Activated CD8-positive, alpha-beta memory T cell treated with anti-CD3 and anti-CD28 coated beads for 36 hours (primary cell): ENCODE data around the gene GDF7. TPM values are rescaled to one million over a fixed set of nuclear protein-coding genes. Genes with fewer than 3 reads are reported as not detected.

Experiments used
- CTCF ChIA-PET: fragments of 350-600 bp; sonication (Branson Sonifier 250); formaldehyde crosslinking; loops from one replicate; lab custom pipeline; 2021; ENCODE audit warnings: antibody characterized with exemption; lab: Charles Lee
- POLR2A ChIA-PET: fragments of 350-600 bp; sonication (Branson Sonifier 250); formaldehyde crosslinking; loops from one replicate; lab custom pipeline; 2021; ENCODE audit warnings: antibody characterized with exemption; lab: Charles Lee
- total RNA-seq, 2 experiments: library from RNA; stranded (reverse); gene quantifications; one replicate each; pipeline ENCODE4 v1.2.3, GENCODE V29; 2021

The GDF7 gene
- total RNA-seq: not detected

- POLR2A ChIA-PET: interaction anchor here (0.7 kb wide), 1 partner anchor 9 kb away, joined by 4 read pairs; no protein-coding TSS in a partner anchor
- CTCF ChIA-PET: interaction anchor here (1.0 to 2.2 kb wide), 4 partner anchors 15 to 297 kb away, joined by 3 to 12 read pairs (median 6); partner anchors contain the start of gene HS1BP3
Measured at GRCh38 chr2:20666304-20667150, at the start of gene GDF7. TSS of gene GDF7 (plus strand) at chr2:20667144. CDS start at chr2:20667240, 96 bp downstream.

- POLR2A ChIA-PET: no interaction called here
- CTCF ChIA-PET: interaction anchor here (1.3 kb wide), 1 partner anchor 33 kb away, joined by 3 read pairs; the partner anchor contains the start of gene HS1BP3
Measured at GRCh38 chr2:20617892-20618467, 49.0 kb upstream of the GDF7 start.

- CTCF ChIA-PET: interaction anchor here (1.3 kb wide), 1 partner anchor 32 kb away, joined by 3 read pairs; the partner anchor contains the start of gene HS1BP3
- POLR2A ChIA-PET: interaction anchor here (0.6 kb wide), 1 partner anchor 176 kb away, joined by 5 read pairs; no protein-coding TSS in a partner anchor
Measured at GRCh38 chr2:20618468-20618885, 48.5 kb upstream of the GDF7 start.

- ChIA-PET POLR2A (interaction anchor here (0.6 kb wide), 1 partner anchor 177 kb away, joined by 5 read pairs; no protein-coding TSS in a partner anchor), CTCF (no interaction called here)
Measured at GRCh38 chr2:20618886-20619521, 47.9 kb upstream of the GDF7 start.

- CTCF ChIA-PET: no interaction called here
- POLR2A ChIA-PET: no interaction called here
Measured at GRCh38 chr2:20619624-20620024, 47.3 kb upstream of the GDF7 start.

- POLR2A ChIA-PET: no interaction called here
- CTCF ChIA-PET: no interaction called here
Measured at GRCh38 chr2:20620271-20620681, 46.7 kb upstream of the GDF7 start.

- ChIA-PET CTCF (interaction anchor here (1.0 to 1.6 kb wide), 2 partner anchors 15 to 21 kb away, joined by 3 to 4 read pairs; no protein-coding TSS in a partner anchor), POLR2A (no interaction called here)
Measured at GRCh38 chr2:20620696-20621365, 46.1 kb upstream of the GDF7 start.

- ChIA-PET POLR2A (no interaction called here), CTCF (interaction anchor here (1.0 to 1.6 kb wide), 2 partner anchors 14 to 21 kb away, joined by 3 to 4 read pairs; no protein-coding TSS in a partner anchor)
Measured at GRCh38 chr2:20621366-20622295, 45.3 kb upstream of the GDF7 start.

- ChIA-PET CTCF (interaction anchor here (1.6 kb wide), 1 partner anchor 20 kb away, joined by 4 read pairs; no protein-coding TSS in a partner anchor), POLR2A (no interaction called here)
Measured at GRCh38 chr2:20622296-20622686, 44.7 kb upstream of the GDF7 start.

- CTCF ChIA-PET: interaction anchor here (1.6 kb wide), 1 partner anchor 19 kb away, joined by 4 read pairs; no protein-coding TSS in a partner anchor
- POLR2A ChIA-PET: no interaction called here
Measured at GRCh38 chr2:20622731-20623130, 44.2 kb upstream of the GDF7 start.

- POLR2A ChIA-PET: no interaction called here
- CTCF ChIA-PET: no interaction called here
Measured at GRCh38 chr2:20623241-20623640, 43.7 kb upstream of the GDF7 start.

GRCh38 chr2:20623741-20624155 is 43.2 kb upstream of the GDF7 start:
- CTCF ChIA-PET: no interaction called here
- POLR2A ChIA-PET: no interaction called here

GRCh38 chr2:20624156-20624883 is 42.6 kb upstream of the GDF7 start:
- ChIA-PET POLR2A (no interaction called here), CTCF (no interaction called here)

GRCh38 chr2:20624884-20625485 is 42.0 kb upstream of the GDF7 start:
- CTCF ChIA-PET: no interaction called here
- POLR2A ChIA-PET: no interaction called here

- ChIA-PET CTCF (interaction anchor here (0.9 kb wide), 1 partner anchor 180 kb away, joined by 3 read pairs; no protein-coding TSS in a partner anchor), POLR2A (no interaction called here)
Measured at GRCh38 chr2:20625491-20626391, 41.2 kb upstream of the GDF7 start.

GRCh38 chr2:20626392-20626697 is 40.6 kb upstream of the GDF7 start:
- POLR2A ChIA-PET: no interaction called here

More at GRCh38 chr2:20626392-20626697, 40.6 kb upstream of the GDF7 start:
- CTCF ChIA-PET: interaction anchor here (0.9 kb wide), 1 partner anchor 180 kb away, joined by 3 read pairs; no protein-coding TSS in a partner anchor
